Fibroblast of skin of right quadriceps (primary cell): ENCODE results near the gene KRT6C.
"Not testable (repeated sequence)": the region's sequence is repeated elsewhere in the genome, so short reads cannot be mapped to it uniquely, and the experiment has no call there.

Experiments used
- DNase-seq: peaks from one replicate; pipeline ENCODE4 v3.0.0-alpha.2; 2013

Gene KRT6C

DNA sequence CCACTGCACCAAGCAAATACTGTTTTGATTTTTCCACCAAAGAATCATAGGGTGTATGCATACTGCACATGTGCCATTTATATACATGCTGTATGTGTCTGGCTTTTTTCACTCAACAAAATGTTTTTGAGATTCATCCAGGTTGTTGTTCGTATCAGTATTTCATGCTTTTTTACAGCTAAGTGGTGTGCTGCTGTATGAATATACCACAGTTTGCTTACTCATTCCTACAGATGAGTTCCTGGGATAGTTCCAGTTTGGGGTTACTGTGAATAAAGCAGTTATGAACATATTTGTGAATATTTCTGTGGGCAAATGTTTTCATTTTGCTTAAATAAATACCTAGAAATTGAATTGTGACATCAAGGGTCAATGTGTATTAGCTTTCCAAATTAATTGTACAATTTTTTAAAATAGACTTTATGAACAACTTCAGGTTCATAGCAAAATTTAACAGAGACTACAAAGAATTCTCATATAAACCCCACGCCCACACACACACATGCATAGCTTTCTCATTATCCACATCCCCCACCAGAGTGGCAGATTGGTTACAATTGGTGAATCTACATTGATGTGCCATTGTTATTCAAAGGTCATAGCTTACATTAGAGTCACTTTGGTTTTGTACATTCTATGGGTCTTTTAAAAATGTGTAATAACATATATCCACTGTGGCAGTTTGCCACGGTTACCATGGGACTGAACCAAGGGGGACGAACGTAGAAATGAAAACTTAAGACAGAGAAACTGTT lies 26.4 kb upstream of the KRT6C start:
- DNase-seq = peak; percentile 29

DNA sequence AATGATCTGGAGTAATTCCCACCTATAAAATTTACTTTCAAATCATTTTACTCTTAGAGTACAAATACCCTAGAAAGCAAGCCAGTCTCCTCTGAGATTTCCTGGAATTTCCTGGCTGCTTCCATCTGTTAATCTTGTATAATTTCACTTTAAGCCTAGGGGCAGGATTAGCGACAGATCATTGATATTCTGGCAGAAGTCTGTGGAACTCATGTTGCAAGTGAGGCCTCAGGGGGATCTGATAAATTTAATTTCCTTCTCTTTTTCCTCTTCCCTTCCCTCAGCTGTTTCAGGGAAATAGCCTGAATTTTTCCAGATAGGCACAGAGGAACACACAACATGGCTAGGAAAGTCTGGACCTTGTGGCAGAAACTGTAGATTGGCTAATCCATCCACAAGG lies 25.3 kb upstream of the KRT6C start:
- no peak for DNase-seq

DNA sequence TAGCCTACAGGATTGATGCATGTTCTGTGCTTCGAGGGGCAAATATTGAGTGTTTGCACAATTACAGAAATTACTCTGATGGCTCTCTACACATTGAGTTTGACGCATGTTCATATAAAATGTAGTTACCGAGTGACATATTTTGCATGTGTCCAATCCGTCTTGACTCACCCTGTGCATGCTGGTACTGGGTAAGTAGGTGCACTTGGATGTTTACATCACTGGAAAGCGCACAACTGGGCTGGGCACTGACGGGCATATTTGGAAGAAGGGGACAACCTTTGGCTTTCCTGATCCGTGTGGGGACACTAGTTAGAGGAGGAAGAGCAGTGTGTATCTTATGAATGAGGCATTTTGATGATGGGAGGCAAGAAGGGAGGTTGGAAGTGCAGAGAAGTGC lies 24.4 kb upstream of the KRT6C start:
- DNase-seq = no peak

DNA sequence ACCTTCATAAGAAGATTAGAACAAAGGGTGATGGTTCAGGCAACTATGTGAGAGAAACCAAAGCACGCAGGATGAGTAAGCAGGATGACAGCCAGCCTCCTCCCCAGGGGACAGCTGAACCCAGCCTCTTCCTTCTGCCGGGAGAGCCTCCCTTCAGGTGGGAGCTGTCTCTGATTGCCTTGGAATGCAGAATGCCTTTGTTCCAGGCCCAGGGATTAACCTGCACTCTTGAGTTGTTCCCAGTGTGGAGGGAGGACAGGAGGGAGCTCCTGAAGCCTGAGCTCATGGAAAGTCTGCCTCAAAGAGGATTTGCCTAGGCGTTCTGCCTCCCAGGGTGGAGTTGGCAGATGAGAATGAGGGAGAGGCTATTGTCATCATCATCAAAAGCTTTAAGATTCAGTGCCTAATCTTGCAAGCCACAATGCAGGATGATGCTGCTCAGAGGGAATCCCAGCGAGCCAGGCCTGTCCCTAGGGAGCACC lies 23.0 kb upstream of the KRT6C start:
- peak; percentile 84 for DNase-seq

DNA sequence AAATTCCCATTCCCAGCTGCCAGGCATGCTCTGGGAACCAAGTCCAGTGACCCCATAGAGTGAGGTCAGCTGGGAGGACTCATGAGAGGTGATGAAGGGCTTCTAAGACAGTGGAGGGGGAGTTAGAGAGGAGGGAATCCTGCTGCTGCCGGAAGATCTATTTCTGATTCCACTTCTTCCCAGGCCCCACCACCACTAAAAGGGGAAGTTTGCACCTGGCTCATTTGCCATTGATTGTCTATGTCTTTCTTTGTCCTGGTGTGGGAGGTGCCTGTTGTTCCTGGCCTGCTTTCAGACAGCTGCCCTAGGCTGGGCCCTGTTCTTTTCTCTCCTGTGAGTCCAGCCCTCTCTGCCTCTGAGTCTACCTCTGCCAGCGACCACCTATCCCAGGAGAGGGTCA lies 22.4 kb upstream of the KRT6C start:
- DNase-seq = no peak

DNA sequence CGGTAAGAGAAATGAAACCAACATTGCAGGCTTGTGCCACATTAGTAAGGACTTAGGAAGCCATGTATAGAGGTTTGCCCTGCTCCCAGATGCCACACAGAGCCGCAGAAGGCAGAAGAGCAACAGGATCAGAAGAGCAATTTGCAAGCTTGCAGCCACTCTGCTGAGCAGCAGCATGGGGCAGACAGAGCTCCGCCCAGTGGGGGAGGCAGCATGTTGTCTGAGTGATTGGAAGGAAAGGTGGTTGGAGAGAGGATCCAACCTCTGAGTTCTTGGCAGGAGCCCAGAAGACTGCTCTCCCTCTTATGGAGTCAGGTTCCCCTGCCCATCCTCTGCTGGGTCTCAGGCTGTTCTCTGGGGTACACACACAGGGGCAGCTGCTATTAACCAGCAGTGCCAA lies 21.8 kb upstream of the KRT6C start:
- DNase-seq = peak; percentile 22

DNA sequence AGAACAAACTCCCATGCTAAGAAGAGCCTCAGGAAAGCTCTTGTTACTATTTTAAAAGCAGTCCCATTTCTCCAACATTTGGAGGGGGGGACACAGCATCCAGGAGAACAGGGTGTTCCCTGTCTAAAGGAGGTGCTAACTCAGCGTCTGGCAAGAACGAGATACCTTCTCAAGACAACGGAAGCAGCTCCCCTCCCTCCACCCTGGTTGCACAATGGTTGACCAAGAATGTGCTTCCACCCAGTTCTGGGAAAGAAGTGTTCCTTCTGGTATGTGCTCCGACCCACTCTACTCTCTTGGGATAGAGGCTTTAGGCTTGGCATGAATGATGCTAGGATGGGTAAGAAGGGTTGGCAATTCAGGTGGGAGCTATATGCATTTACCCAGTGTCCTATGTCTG lies 20.9 kb upstream of the KRT6C start:
- DNase-seq = peak; percentile 55

DNA sequence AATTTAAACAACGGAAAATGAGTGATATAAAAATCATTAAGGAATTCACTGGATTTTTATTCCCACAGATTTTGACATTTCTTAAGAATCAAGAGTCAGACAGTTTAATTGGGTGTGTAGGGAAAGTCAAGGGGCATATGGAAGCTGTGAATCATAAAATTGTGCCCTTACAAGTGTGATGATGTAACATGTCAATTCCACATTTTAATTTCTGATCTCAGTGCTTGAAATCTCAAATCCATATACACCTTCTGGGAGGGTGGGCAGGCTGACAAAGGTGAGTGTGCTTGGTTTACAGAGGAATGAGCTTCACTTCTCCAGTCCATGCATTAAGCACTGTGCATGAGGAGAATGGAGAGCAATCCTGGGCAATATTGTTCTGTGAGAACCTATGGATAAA lies 20.5 kb upstream of the KRT6C start:
- DNase-seq = no peak

DNA sequence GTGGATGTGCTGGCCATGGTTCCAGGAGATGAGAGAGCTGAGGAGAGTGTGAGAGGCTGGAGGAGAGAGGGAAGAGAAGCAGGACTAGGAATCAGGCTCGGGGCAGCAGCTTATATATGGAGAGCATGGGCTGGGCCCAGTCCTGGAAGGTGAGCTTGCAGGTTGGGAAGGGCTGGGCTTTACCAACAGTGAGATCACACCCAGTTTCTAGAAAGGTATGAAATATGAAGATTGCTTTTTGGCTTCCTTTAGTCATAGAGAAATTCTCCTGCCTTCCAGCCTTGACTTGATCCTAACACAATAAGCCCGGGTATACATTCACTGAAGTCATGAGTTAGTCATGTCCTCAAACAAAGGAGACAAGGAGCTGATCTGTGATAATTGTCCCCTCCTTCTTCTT lies 19.6 kb upstream of the KRT6C start, which contains the start of gene KRT6A:
KRT6A (minus strand) TSS at position 86 of the 400 bp plus-strand sequence; CDS start at position 17, 69 bp downstream.
- DNase-seq = no peak

DNA sequence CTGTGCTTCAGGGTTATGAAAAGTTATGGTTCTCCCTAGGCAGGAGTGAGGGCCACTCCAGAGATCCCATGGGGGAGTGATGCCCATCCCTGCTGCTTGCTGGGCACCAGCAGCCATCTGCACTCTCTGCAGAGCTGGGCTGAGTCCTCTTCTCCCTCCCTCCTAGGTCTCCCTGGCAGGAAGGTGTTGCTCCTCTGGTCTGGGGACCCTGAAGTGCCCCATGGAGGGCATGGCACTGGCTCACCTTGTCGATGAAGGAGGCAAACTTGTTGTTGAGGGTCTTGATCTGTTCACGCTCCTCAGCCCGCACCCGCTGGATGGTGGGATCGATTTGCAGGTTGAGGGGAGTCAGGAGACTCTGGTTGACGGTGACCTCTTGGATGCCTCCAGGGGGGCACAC lies 18.8 kb upstream of the KRT6C start:
- not testable (repeated sequence) for DNase-seq

DNA sequence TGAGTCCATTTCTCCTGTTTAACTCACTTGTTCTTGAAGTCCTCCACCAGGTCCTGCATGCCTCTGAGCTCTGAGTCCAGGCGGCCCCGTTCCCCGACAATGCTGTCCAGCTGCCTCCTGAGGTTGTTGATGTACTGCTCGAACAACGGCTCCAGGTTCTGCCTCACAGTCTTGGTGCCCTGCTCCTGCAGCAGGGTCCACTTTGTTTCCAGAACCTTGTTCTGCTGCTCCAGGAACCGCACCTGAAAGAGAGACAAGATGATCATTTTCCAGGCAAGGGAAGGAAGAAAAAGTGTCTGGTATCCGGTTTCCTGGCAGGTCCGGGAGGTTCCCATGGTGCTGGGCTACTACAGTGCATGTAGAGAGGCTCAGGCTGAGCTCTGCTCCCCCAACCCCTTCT lies 17.9 kb upstream of the KRT6C start:
- DNase-seq = not testable (repeated sequence)

DNA sequence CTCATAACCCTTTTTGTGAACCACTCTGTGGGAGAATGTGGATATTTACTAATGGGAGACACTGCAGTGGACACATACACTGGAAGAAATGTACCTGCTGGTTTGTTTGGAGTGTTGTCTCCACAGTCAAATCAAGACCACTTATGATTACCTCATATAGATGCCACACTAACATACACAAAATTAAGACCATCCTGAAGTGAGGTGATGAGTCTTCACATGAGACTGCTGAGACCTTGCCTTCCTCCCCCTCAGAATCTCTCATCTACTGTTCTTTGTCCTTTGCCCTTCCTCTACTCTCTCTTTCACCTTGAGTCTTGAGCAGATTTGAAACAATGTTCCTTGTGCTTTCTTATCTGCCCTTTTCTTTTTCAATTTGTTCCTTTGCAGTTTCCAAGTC lies 15.1 kb upstream of the KRT6C start:
- DNase-seq = no peak

DNA sequence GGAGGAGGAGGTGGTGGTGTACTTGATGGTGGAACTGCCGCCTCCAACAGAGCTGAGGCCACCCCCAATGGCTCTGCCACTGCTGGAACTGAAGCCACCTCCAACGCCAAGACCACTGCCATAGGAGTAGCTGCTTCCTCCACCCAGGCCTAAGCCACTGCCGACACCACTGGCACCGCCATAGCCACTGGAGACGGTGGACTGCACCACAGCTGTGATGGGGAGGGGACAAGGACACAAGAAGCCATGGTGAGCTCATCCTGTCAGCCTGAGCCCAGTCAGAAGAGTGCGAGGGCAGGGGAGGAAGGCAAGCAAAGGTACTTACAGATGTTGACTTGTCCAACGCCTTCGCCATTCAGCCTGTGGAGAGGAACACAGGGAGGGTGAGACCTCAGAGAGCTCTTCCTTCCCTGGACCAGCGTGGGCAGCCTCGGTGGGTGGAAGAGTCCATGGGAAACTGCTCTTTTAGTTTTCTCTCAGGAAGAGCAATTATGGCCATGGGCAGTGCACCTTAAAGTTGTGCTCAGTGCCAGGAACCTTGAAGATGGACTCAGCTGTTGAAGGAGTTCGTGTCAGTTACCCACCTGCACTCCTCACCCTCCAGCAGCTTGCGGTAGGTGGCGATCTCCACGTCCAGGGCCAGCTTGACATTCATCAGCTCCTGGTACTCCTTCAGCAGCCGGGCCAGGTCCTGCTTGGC lies 14.3 kb upstream of the KRT6C start:
- not testable (repeated sequence) for DNase-seq

DNA sequence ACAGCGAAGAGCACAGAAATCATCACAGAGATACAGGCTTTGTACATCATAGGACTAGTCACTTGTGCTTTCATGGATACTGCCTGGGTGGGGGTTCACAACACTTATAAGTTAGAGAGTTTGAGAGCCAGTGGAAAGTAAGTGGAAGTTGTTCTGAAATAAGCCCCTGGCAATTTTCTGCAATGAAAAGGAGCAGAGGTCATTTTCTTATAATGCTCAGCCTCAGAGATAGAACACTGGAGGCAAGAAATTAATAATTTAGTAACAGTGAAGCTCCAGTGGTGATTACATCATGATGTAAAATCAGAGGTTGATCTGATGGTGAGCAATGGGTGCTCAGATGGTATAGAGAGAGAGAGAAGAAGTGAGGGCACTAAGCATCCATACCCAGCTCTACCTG lies 13.6 kb upstream of the KRT6C start:
- no peak for DNase-seq

DNA sequence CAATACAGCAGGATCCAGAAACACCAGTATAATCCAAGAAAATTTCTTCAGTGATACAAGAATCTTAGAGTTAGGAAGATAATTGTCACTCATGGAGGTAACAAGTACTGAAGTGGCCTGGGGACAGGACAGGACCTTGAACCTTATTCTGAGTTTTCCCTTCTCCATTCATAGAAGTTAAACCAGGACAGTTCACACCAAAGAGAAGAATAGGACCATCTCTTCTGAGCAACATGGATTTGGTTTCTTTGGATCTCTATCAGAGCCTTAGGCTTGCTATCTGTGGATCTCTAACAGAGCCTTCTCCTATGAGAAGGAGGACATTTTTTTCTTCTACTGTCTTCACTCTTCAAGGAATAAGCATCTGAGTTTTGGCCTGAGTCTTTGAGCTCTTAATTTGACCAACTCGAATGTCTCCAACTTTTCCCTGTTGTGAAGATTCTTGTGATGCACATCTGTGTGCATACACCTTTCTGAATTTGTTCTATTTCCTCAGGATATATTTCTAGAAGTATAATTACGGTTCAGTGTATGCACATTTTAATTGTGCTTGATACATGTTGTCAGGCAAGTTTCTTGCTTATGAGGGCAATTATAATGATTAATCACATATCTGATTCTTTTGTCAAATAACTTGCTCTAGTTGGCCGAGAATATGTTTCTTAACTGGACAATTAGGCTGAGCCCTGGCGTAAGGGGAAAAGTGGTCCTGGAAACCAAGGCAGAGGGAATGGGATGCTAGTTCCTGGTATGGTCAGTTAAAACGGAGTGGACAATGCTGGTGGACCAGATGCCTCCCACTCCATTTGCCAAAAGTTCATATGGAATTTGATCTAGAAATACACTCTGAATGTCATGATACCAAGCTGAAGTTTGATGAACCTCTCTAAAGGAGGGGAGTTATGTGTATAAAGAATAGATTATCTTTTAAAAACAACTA lies 12.8 kb upstream of the KRT6C start:
- DNase-seq = no peak

DNA sequence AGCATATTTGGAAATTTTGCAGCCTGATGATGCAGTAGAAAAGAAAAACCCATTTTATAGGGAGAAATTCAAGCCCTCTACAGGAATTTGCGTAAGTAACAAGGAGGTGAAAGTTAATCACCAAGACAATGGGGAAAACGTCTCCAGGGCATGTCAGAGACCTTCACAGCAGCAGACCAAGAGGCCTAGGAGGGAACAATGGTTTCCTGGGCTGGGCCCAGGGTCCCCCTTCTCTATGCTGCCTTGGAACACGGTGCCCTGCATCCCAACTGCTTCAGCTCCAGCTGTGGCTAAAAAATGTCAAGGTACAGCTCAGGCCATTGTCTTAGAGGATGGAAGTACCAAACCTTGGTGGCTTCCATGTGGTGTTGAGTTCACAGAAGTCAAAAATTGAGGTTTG lies 6.5 kb upstream of the KRT6C start:
- DNase-seq = no peak

DNA sequence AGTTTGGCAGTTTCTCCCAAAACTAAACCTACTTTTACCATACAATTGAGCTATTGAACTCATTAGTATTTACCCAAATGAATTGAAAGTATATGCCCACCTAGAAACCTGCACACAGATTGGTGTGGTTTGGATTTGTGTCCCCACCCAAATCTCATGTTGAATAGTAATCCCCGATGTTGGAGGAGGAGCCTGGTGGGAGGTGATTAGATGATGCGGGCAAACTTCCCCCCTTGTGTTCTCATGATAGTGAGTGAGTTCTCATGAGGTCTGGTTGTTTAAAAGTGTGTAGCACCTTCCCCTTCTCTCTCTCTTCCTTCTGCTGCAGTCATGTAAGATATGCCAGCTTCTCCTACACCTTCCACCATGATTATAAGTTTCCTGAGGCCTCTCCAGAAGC lies 4.0 kb upstream of the KRT6C start:
- DNase-seq = no peak

DNA sequence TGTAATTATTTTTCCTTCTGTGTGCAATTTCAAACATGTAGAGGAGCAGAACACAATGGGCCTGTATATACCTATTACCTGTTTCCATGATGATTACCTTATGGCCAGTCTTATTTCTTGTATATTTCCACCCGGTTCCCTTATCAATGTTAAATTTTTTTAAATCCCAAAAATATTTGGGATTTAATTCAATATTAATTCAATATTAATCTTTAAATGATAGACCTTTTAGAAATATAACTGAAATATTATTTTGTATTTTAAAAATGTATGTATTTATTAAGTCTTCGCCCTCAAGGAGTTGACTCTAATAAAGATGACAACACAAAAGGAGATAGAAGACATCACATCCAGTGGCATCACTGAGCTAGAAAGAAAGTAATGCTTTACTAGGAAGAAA lies 607 bp upstream of the KRT6C start:
- DNase-seq = no peak

DNA sequence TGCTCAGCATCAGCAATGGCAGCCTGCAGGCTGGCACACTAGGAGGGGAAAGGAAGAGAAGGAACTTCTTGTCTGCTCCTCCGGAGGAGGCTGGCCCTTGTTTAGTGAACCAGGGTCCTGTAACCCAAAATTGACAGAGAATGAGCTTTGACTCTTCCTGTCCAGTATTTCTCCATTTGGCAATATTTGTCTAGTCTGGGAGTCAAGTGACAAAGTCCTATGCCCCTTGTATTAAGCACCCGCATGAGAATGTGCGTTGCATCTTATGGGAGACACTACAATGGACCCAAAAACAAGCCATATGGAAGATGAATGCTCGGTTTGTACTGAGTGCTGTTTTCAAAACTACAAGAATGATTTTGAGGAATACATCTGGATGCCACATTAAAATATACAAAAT lies 3.8 kb downstream of the KRT6C start:
- DNase-seq = no peak

DNA sequence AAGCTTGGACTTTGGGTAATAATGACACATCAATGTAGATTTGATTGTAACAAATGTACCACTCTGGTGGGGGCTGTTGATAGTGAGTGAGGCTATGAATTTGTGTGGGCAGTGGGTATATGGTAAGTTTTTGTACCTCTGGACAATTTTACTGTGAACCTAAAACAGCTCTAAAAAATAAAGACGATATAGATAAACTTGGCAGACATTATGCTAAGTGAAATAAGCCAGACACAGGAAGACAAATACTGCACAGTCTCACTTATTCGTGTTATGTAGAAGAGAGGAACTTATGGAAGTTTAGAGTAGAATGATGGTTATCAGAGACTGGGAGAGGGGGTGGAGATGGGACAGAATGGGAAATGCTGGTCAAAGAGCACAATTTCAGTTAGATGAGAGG lies 8.7 kb downstream of the KRT6C start:
- no peak for DNase-seq

DNA sequence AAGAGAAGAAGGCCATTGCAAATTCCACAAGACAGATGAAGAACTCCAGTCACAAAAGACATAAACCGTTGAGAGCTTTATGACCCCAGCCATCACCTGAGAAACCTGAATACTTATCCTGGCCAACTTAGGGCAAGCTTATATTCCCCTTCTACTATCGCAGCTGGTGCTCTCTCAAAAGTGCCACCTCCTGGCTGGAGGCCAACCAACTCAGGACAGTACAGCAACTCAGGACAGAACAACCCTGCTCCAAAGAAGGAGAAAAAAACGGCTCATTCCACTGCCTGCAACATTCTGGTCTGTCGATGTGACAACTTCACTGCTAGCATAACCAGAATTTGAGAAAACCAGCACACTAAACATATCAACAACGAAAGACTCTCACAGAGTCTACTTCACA lies 11.9 kb downstream of the KRT6C start:
- no peak for DNase-seq

DNA sequence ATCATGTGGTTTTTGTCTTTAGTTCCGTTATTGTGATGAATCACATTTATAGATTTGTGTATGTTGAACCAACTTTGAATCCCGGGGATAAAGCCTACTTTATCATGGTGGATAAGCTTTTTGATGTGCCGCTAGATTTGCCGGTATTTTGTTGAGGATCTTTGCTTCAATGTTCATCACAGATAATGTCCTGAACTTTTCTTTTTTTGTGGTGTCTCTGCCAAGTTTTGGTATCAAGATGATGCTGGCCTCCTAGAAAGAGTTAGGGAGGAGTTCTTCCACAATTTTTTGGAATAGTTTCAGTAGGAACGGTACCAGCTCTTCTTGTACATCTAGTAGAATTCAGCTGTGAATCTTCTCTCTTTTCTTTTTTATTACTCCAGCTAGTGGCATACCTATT lies 14.7 kb downstream of the KRT6C start:
- no peak for DNase-seq

DNA sequence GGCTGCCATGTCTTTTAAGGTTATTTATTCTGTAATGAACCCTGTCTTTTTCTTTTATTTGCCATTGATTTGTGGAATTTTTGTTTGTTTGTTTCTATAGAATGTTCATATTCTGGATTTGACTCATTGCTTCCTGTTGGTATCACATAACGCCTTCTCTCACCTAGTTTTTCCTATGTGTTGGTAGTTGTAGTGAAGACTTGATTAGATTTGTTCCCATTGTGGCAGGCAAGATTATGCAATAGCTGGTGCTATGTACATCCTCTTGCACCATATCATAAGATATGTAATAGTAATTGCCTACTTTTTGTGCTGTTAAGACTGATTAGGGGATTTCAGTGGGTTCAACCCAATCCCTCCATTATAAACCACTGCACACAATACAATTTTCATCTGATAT lies 17.8 kb downstream of the KRT6C start:
- peak; percentile 10 for DNase-seq
